NCI-H2107 treated with DMSO at 0.1 percent for 48 hours (cell line): Measurements from ENCODE around the gene DRD3.

Experiments
- DNase-seq: peaks from one replicate; lab custom pipeline; 2025; ENCODE audit not compliant: unreplicated experiment; lab: John Stamatoyannopoulos, UW

DRD3 gene

GRCh38 chr3:114079761-114080160 lies 99.1 kb downstream of the DRD3 start:
- DNase-seq, result no peak

- DNase-seq, result no peak
Measured at GRCh38 chr3:114078126-114078525, 100.7 kb downstream of the DRD3 start.
